CMK (cell line): Measurements from ENCODE around the gene SLMAP.
A peak's percentile ranks its signal among the peaks of the same experiment; 100 is the strongest.

Source experiments
- DNase-seq: peaks from one replicate; pipeline ENCODE4 v3.0.0-alpha.2; 2010; ENCODE audit warnings: low read depth

The SLMAP gene

DNA sequence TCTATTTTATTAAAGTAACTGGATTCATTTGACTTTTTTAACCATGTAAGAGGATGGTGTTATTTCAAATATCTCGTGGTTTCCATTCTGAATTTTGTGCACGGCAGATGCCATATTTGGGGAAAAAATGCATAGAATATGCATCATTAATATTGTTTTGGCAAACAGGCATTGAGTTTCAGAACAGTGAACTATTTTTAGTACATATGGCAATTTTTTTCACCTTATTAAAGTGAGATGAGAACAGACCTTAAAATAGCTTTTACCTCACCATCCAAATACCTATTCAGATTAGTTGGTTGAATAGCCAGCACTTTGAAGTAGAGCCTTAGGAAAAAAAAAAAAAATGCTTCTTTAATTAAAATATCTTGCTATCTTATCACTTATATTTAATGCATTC lies 134.8 kb downstream of the SLMAP start:
- DNase-seq = no peak

DNA sequence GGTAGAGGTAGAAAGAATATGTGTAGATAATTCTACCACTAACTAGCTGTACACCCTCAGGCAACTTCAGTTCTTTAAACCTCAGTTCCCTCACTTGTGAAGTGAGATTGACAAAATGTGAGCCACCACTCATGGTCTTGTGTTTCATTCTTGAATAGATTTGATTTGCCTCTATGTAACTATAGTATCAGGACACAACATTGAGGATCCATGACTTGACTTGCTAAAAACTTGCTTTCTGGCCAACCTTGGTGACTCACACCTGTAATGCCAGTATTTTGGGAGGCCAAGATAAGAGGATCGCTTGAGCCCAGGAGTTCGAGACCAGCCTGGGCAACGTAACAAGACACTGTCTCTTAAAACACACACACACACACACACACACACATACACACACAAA lies 136.3 kb downstream of the SLMAP start:
- DNase-seq = no peak

DNA sequence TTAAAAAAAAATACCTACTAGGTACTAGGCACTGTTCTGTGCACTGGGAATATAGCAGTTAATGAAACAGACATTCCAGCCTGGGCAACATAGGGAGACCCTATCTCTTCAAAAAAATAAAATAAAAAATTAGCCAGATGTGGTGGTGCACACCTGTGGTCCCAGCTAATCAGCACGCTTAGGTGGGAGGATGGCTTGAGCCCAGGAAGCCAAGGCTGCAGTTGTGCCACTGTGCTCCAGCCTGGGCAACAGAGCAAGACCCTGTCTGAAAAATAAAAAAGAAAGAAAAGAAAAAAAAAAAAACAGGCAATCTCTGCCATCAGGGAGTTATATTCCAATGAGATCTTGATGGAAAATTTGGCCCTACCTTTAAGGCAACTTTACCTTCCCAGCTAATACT lies 137.0 kb downstream of the SLMAP start:
- no peak for DNase-seq

- no peak for DNase-seq
These were observed 137.6 kb downstream of the SLMAP start for GRCh38 chr3:57893668-57894067.

- no peak for DNase-seq
These were observed 139.9 kb downstream of the SLMAP start for GRCh38 chr3:57896031-57896430.

GRCh38 chr3:57896691-57897090 lies 140.6 kb downstream of the SLMAP start:
- no peak for DNase-seq

- no peak for DNase-seq
These were observed 144.7 kb downstream of the SLMAP start for GRCh38 chr3:57900786-57901185.

DNA sequence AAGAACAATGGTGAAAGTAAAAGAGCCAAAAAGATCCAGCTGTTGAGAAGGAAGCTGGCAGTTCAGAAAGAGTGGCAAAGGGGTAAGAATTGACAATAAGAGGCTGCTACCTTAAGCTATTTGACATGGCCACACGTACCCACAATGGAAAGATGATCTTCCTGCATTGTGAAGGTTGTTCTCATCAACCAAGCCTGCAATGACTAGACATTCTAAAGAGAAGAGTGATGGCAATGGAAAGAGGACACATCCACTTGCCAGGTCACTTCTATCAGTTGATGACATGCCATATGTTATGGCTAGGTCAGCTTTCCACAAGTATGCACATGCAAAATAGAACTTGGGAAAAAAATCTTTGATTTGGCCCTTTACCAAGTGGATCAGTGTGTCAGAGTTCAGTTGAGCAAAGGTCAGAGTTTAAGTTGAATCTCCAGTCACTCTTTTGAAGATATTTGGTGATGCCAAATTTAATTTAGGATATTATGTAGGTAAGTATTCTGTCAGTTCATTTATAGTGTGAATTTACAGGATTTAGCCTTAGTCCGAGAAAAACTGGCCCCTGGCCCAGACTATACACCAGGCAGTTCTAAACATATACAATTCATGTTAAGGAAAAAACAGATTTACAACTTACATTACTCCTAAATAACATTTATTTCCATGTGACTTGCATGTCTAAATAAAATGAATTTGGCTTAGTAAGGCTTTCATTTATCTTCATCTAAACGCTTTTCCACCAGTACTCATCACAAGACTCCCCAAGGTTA lies 147.2 kb downstream of the SLMAP start:
- DNase-seq = no peak

DNA sequence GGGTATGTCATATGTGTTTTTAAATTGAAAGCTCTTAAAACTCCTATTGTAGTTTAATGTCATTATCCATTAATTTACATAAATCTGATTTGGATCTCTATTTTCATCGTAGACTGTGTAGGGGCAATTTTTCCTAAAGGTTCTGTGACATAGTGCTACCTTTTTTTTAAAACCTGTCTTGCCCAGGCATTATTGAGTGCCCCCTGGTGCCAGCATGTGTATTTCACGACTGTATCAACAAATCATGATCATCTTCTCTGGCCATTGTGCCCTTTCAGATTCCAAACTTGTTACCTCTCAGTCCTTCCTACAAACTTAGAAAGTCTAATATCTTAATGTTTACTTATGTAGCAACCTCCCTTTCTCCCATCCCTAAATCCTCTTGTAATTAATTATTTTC lies 154.9 kb downstream of the SLMAP start:
- no peak for DNase-seq

DNA sequence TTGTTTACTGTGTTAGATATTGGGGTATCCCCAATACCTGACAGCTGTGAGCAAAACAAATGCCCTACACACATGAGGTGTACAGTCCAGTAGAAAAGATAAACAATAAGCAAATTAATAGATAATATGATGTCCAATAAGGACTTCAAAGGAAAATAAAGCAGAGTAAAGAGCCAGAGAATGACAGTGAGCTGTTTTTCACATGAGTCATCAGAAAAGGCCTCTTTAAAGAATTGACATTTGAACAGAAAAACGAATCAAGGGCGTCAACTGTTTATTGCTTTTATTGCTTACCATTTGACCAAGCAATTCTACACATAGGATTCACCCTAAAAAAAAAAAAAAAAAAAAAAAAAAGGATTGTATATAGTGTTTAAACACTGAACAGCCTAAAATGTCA lies 155.5 kb downstream of the SLMAP start:
- DNase-seq = no peak

GRCh38 chr3:57917601-57918000 lies 161.5 kb downstream of the SLMAP start:
- DNase-seq = no peak

DNA sequence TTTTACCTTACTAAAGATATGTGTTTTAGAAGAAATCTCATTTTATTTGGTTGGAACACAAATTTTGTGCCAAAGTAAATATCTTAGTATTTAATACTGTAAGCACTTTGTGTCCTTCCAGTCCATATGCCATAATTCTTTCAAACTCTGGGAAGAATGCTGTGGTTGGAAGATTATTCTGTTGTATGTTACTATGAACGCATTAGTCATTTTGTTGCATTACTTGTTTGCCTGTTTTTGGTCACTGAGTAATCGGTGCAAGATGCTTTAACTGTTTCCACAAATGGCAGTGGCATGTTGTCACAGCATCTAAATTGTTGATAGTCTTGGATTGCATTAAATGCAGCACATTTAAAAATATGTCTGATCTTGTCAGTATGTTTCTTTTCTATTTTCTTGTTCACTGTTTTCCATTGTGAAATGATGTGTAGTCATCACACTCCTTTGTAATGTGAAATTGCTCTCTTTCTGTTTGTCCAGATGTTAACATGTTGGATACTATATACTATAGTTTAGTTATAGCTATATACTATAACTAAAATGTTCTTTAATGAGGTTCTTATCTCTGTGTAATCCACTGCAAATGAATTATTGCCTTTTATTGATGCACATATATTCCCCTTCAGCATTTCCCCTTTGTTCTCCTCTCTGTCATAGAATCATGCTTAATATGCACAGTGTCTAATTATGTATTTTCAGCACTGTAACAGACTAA lies 162.2 kb downstream of the SLMAP start:
- no peak for DNase-seq

DNA sequence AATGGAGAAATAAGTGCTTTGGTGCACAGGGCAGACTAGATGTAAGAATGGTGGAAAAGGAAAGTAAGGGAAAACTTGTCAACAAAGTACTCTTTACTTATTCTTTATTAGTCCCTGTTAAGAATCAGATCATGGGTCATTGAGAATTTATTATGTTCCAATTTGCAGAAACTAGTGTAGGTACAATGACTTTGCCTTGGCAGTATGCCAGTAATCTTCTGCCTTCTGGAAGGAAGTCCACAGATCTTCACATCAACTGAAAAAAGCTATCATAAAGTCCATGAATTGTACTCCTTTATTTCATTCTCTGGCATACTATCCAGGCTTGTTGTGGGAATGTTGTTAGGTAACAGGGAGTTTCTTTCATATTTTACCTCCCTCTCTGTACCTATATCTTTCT lies 163.9 kb downstream of the SLMAP start:
- DNase-seq = peak; percentile 9

DNA sequence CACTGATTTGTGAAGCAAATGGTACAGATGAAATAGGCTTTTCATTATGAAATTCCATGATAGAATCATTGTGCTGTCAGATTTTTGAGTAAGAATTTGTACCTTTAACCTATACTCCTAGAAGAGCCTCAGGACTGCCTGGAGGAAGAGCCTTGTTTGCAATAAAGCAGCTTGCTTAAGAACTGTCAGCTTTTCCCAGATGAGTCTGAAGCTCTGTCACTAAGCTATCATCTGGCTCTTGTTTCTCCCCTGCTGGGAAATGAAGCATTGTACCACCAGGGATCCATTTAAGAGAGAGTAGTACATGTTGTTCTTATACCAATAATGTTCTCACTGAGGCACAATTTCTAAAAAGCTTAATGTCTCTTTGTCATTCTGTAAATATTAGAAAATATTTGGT lies 167.0 kb downstream of the SLMAP start:
- no peak for DNase-seq

GRCh38 chr3:57923752-57924151 lies 167.6 kb downstream of the SLMAP start:
- DNase-seq = no peak

DNA sequence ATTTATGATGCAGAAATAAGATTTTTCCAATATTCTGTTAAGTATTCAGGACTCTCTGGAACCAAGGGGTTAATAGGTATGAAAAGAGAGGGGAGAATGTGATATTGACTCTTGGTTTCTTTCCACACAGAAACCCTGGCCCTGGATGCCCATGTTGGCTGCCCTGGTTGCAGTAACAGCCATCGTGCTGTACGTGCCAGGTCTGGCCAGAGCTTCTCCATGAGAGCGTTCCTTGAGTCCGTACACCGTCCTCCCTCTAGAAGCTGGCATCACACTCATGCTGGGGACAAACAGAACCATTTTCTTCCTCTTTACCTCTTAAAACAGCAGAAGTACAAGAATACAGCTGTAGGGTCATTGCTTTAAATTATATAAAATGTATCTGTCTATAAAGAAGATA lies 171.1 kb downstream of the SLMAP start:
- no peak for DNase-seq

DNA sequence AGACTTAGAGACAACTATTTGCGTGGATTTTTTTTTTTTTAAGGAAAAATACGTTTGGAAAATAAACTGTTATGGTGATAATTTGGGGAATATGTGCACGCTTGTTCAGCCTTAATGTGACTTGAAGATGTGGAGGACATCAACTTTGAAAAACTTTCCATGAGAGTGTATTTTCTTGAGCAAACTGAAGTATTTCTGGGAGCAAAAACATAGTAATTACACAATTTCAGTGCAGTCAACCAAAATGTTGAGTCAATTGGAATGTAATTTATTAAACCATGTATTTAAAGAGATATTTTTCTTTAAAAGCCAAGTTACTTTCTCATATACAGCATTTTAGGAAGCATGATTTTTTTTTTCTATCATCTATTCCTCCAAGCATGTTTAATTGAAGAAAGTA lies 171.8 kb downstream of the SLMAP start:
- no peak for DNase-seq

GRCh38 chr3:57928511-57928910 lies 172.4 kb downstream of the SLMAP start:
- no peak for DNase-seq

- no peak for DNase-seq
These were observed 173.9 kb downstream of the SLMAP start for GRCh38 chr3:57929988-57930387.

GRCh38 chr3:57933602-57934001 lies 177.5 kb downstream of the SLMAP start:
- DNase-seq = no peak

DNA sequence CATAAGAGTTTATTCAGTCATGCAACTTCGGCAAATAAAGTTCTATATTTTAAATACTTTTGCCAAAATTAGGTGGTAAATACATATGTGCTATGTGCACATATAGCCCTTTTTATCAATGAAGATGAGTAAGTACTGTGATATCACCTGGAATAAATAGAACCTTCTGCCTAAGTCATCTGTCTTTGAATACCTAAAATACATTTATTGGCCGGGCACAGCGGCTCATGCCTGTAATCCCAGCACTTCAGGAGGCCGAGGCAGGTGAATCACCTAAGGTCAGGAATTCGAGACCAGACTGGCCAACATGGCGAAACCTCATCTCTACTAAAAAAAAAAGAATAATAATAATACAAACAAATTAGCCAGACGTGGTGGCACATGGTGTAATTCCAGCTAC lies 178.3 kb downstream of the SLMAP start:
- DNase-seq = no peak

- DNase-seq = peak; percentile 36
These were observed 179.4 kb downstream of the SLMAP start for GRCh38 chr3:57935539-57935938.

DNA sequence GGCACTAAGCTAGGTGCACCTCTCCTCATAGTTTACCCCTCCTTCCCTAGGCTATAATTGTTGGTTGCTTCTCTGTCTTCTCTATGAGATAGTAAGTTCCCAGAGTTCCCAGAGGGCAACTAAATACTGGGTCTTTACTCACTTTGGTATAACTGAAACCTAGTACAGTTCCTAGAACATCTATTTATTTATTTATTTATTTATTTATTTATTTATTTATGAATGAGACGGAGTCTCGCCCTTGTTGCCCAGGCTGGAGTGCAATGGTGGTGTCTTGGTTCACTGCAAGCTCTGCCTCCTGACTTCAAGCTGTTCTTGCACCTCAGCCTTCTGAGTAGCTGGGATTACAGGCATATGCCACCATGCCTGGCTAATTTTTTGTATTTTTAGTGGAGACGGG lies 181.0 kb downstream of the SLMAP start:
- no peak for DNase-seq

GRCh38 chr3:57939775-57940174 lies 183.7 kb downstream of the SLMAP start:
- no peak for DNase-seq
